ENCODE measurements around the gene SOHLH1. TPM values are rescaled to one million over a fixed set of nuclear protein-coding genes. Genes with fewer than 3 reads are reported as not detected.

Gene SOHLH1
- 0.15 and 0.32 TPM in 2 replicates for total RNA-seq (2016; rRNA removed; fragmentation: Illumina TruSeq; extraction: Trizol)
- total RNA-seq (2016; cell fraction: cytosol; rRNA removed; fragmentation: Illumina TruSeq; extraction: Trizol; ENCODE audit: low read depth): not detected in 2 replicates
- total RNA-seq (2016; cell fraction: insoluble cytoplasmic fraction; rRNA removed; fragmentation: Illumina TruSeq; extraction: Trizol): 0.15 and 0.34 TPM in 2 replicates
- 0.12 and 0.14 TPM in 2 replicates for total RNA-seq (2016; cell fraction: membrane; rRNA removed; fragmentation: Illumina TruSeq; extraction: Trizol)
- not detected in 2 replicates for total RNA-seq (2016; cell fraction: nucleus; rRNA removed; fragmentation: Illumina TruSeq; extraction: Trizol)
- 0.15 and 0.21 TPM in 2 replicates for polyA plus RNA-seq (2011; rRNA removed)
- polyA plus RNA-seq (2011; cell fraction: cytosol; rRNA removed): 0.28 and 0.38 TPM in 2 replicates
- polyA plus RNA-seq (2011; cell fraction: nucleus; rRNA removed): 0.32 and 0.85 TPM in 2 replicates
- polyA plus RNA-seq (2012): 0.19 TPM in 2 replicates
- polyA plus RNA-seq (2016; cell fraction: cytosol; fragmentation: Illumina TruSeq; extraction: Trizol; ENCODE audit: low read depth): not detected in 2 replicates
- 0.16 and 0.28 TPM in 2 replicates for polyA plus RNA-seq (2016; cell fraction: insoluble cytoplasmic fraction; fragmentation: Illumina TruSeq; extraction: Trizol; ENCODE audit: low read depth)
- not detected in 2 replicates for polyA plus RNA-seq (2016; cell fraction: membrane; fragmentation: Illumina TruSeq; extraction: Trizol; ENCODE audit: low read depth)
- polyA plus RNA-seq (2016; cell fraction: nucleus; fragmentation: Illumina TruSeq; extraction: Trizol; ENCODE audit: insufficient read depth, low read depth): 0.33 and 0.70 TPM in 2 replicates
- 0.30 TPM in 1 of 2 replicates, not detected in the other for polyA minus RNA-seq (2011; rRNA and poly(A)+ RNA removed; ENCODE audit: low replicate concordance)
- polyA minus RNA-seq (2011; cell fraction: cytosol; rRNA and poly(A)+ RNA removed): not detected in 2 replicates
- not detected in 2 replicates for polyA minus RNA-seq (2011; cell fraction: nucleus; rRNA and poly(A)+ RNA removed)
- percentile 11 among the genes with signal in this experiment for Bru-seq, nascent RNA
- not detected for BruChase-seq, experiment 1, labeled RNA remaining after a 6-hour chase
- percentile 11 among the genes with signal in this experiment for BruChase-seq, experiment 2, labeled RNA remaining after a 2-hour chase
- long read RNA-seq, experiment 1, partial matches to known transcripts: 2 of 3 reads
- long read RNA-seq, experiment 1, other reads (novel, unspliced or antisense): 1 of 3 reads
- long read RNA-seq, experiment 2, partial matches to known transcripts: 2 of 3 reads
- long read RNA-seq, experiment 2, other reads (novel, unspliced or antisense): 1 of 3 reads

- DNase-seq (ENCODE audit: low spot score) (no peak), ATAC-seq (no peak), FAIRE-seq (no peak)
- H3K36me3 ChIP-seq (replicated peaks in 1 of 2; ENCODE audit: control insufficient read depth in 1 of 2, insufficient read depth in 2 of 2, low read length in 2 of 2): no peaks in the 10 kb centered on the region
- peak within 1 kb of the TSS in 2 of 3 experiments; percentile 13 to 30; a peak in 2 of 6 replicates for H3K4me3 ChIP-seq (replicated peaks in 1 of 3; ENCODE audit: insufficient read depth in 1 of 3, low read depth in 2 of 3, low read length in 3 of 3)
- H3K79me2 ChIP-seq (ENCODE audit: insufficient read depth, low read length): no peaks in the 10 kb centered on the region
- no peak within 1 kb of the TSS for H2AFZ ChIP-seq (ENCODE audit: low read length)
- peak; percentile 81 for TF ChIP-seq MNT (IDR thresholded peaks at IDR 0.05)
- TF ChIP-seq ZBTB21 (CRISPR knock-in tag; IDR thresholded peaks at IDR 0.05): no peak
- no peak for TF ChIP-seq ZFX (CRISPR knock-in tag; IDR thresholded peaks at IDR 0.05; ENCODE audit: low read depth)
- no peak for TF ChIP-seq ZMYM2 (CRISPR knock-in tag; IDR thresholded peaks at IDR 0.05)
- H3K4me2 ChIP-seq (ENCODE audit: low read depth, low read length): peak within 1 kb of the TSS; percentile 34; the same call in 1 of the 2 replicates
- in situ Hi-C loops (cut with HindIII; ENCODE audit: extremely low pct_ligation_motif_present, low pct_unique_long_range_greater_than_20kb) (no loop called here), intact Hi-C loops (cut with micrococcal nuclease; ENCODE audit: unreplicated experiment) (no loop called here)
- no peak within 1 kb of the TSS for H3K27ac ChIP-seq (ENCODE audit: extremely low read length, insufficient read depth, low read length)
- no peaks in the 10 kb centered on the region for H3K4me1 ChIP-seq (ENCODE audit: insufficient read depth, low read length)
- 0 out of 2 replicates have a peak, but pooled peaks cover 4% of the 10 kb centered on the region for H4K20me1 ChIP-seq (ENCODE audit: insufficient read depth, low read length)
- no TSS peak for BruUV-seq (replicated peaks)
- no peak within 1 kb of the TSS for H3K9ac ChIP-seq (ENCODE audit: insufficient read depth, low read depth, low read length)
- WGBS (ENCODE audit: low lambda C conversion rate): 54% methylated on average over 19 of the region's 30 CpGs
- peaks cover 27 to 79% of the 10 kb centered on the region in 2 experiments for H3K27me3 ChIP-seq (ENCODE audit: control insufficient read depth in 1 of 2, insufficient read depth in 2 of 2, low read length in 2 of 2)
- no peaks in the 10 kb centered on the region for H3K9me3 ChIP-seq (ENCODE audit: low read length)
- ChIA-PET CTCF (ENCODE audit: low intra/inter-chr PET ratio, low total read pairs) (no interaction called here), POLR2A (no interaction called here)
These were observed at the start of gene SOHLH1 for GRCh38 chr9:135699440-135699839. SOHLH1 (minus strand) TSS chr9:135699481; CDS start chr9:135699467, 14 bp downstream.

Measured in HepG2 (cell line).